Natural killer cell treated with Interleukin-12 subunit alpha and Interleukin-12 subunit beta and Interleukin-15 and Interleukin-18, amount 100 ng/mL, for 72 hours (primary cell): ENCODE measurements around the gene DNLZ. TPM values are rescaled to one million over a fixed set of nuclear protein-coding genes. Genes with fewer than 3 reads are reported as not detected.

Experiments used
- ATAC-seq, 2 donors: fragments of 150-1000 bp; cut with Tn5 transposase in 1 of 2; sonication (Bioruptor Pico), chemical (Tn5 transposase) in 1 of 2; 2 replicates each; pipeline ENCODE4 v1.10.0; 2021
- DNase-seq: peaks from one replicate; pipeline ENCODE4 v3.0.0; 2022; ENCODE audit warnings: low spot score
- H3K27ac Mint-ChIP-seq, 2 donors: 1 replicate in 1 of 2; 2 replicates in 1 of 2; pipeline ENCODE4 v1.8.0; 2022; ENCODE audit warnings: mixed read lengths in 2 of 2, mild to moderate bottlenecking in 1 of 2, moderate library complexity in 1 of 2
- H3K27me3 Mint-ChIP-seq, 2 donors: 1 replicate in 1 of 2; 2 replicates in 1 of 2; pipeline ENCODE4 v1.8.0; 2022; ENCODE audit warnings: mixed read lengths in 2 of 2
- H3K36me3 Mint-ChIP-seq: one replicate; pipeline ENCODE4 v1.8.0; 2022; ENCODE audit warnings: mixed read lengths
- H3K4me1 Mint-ChIP-seq, 2 donors: 1 replicate in 1 of 2; 2 replicates in 1 of 2; pipeline ENCODE4 v1.8.0; 2022; ENCODE audit warnings: low read depth in 2 of 2, mixed read lengths in 2 of 2, mild to moderate bottlenecking in 1 of 2
- H3K4me3 Mint-ChIP-seq: one replicate; pipeline ENCODE4 v1.8.0; 2022; ENCODE audit warnings: mixed read lengths
- H3K9me3 Mint-ChIP-seq: 2 replicates; pipeline ENCODE4 v1.8.0; 2022; ENCODE audit warnings: mixed read lengths
- total RNA-seq, 2 donors: library from RNA; stranded (reverse); gene quantifications; one replicate each; pipeline ENCODE4 v1.2.3, GENCODE V29; 2022

Gene DNLZ
- total RNA-seq, 2 donors from 2014 or later = 30.0 to 41.2 TPM

DNA sequence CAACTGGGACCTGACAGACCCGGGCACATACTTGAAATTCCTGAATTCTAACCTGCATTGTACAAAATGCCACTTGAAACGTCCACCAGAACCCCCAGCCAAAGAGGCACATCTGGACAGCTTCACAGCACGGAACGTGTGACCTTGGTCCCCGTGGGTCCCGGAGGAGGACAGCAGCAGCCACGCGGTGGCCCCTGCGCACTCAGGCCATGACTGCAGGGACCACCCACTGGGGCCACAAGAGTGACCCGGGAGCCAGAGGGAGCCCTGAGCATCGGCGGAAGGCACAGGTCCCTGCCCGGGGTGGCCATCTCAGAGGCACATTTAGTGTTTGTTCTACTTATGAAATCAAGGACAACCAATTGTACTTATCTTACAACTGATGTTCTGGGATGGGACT is 38.5 kb upstream of the DNLZ start:
- DNase-seq = no peak
- Mint-ChIP-seq H3K9me3 (no peaks in the 10 kb centered on the region), H3K4me1 (peaks cover 39 to 42% of the 10 kb centered on the region in 2 donors), H3K27ac (peak overlapping the region in 1 of 2 donors; percentile 55), H3K4me3 (peak overlapping the region; percentile 41), H3K27me3 (no peaks in the 10 kb centered on the region), H3K36me3 (no peaks in the 10 kb centered on the region)
- no peak for ATAC-seq

DNA sequence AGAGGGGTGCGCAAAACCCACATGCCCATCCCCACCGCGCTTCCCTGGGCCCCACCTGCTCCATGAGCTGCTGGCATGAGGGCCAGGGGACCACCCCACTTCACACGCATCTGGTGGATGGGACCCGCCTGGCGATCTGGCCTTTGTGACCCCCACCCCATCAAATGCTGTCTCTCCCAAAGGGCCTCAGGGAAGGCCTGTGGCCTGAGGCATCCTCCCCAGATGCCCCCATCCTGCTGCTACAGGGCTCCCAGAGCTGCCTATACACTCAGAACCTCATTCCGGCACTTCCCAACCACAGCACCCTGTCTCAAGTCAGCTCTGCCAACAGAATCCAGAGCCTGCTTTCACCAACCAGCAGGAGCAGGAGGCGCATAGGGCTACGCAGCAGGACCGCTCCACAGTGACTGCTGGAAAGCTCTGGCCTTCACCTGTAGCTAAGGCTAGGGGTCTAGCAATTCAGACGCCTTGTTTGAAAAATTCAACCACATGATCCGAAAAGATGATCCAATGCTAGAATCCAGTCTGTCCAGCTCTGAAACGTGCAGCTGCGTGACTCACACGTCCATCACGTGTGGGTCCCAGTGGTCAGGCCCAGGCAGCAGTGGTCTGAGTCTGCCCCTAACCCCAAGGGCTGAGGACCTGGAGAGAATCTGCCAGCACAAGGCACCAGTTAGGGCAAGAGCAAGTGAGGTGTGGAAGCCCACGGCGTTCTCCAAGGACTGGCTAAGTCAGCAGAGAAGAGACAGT is 37.8 kb upstream of the DNLZ start:
- H3K27me3 Mint-ChIP-seq = no peaks in the 10 kb centered on the region
- H3K4me1 Mint-ChIP-seq = peaks cover 39 to 45% of the 10 kb centered on the region in 2 donors
- peak overlapping the region; percentile 57 for H3K4me3 Mint-ChIP-seq
- H3K36me3 Mint-ChIP-seq = no peaks in the 10 kb centered on the region
- DNase-seq (no peak), ATAC-seq (no peak)
- no peaks in the 10 kb centered on the region for H3K9me3 Mint-ChIP-seq
- peak overlapping the region; percentile 55 to 73 for H3K27ac Mint-ChIP-seq

DNA sequence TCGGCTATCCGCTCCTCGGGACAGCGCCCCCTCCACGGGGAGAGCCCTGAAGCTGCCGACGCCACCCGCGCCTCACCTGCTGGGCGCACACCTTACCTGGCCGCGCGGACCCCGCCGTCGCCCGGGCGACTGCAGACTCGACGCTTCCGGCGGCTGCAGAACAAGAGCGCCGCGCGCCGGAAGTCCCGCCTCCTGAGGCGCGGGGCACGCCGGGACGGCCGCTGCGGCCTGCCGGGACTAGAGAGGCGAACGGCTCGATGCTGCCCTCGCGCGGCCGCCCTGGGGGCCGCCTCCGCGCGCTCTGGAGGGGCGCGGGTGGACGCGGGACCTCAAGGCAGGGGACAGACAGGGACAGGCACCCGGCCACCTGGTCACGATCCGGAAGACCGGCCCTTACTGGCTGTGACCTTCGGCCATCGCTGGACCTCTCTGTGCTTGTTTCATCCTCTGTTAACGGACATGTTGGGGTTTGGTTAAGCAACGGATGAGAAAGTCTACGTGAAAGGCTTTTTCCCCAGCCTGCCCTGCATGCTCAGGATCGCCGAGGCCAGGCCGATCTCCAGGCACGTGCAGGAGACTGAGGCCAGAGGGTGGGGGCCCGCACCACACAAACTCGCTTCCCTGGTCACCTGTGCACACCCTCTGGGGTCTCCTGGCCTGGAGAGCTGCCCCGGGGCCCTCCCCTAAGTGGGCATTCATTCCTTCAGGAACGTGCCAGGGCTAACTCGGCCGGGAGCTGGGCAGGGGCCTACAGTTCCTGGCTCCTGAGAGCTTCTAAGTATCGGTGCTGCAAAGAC is 36.7 kb upstream of the DNLZ start, which contains the start of gene SNAPC4:
SNAPC4 (minus strand) TSS at position 133 of the 797 bp plus-strand sequence. CDS start 1,742 bp downstream, outside the sequence.
- H3K9me3 Mint-ChIP-seq = no peaks in the 10 kb centered on the region
- DNase-seq = peak; percentile 90
- peak; percentile 87 to 92 for ATAC-seq
- H3K27me3 Mint-ChIP-seq = no peaks in the 10 kb centered on the region
- peaks cover 38 to 43% of the 10 kb centered on the region in 2 donors for H3K4me1 Mint-ChIP-seq
- peak within 1 kb of the TSS; percentile 89 for H3K4me3 Mint-ChIP-seq
- H3K27ac Mint-ChIP-seq = peak within 1 kb of the TSS in 1 of 2 donors; percentile 56
- no peaks in the 10 kb centered on the region for H3K36me3 Mint-ChIP-seq

DNA sequence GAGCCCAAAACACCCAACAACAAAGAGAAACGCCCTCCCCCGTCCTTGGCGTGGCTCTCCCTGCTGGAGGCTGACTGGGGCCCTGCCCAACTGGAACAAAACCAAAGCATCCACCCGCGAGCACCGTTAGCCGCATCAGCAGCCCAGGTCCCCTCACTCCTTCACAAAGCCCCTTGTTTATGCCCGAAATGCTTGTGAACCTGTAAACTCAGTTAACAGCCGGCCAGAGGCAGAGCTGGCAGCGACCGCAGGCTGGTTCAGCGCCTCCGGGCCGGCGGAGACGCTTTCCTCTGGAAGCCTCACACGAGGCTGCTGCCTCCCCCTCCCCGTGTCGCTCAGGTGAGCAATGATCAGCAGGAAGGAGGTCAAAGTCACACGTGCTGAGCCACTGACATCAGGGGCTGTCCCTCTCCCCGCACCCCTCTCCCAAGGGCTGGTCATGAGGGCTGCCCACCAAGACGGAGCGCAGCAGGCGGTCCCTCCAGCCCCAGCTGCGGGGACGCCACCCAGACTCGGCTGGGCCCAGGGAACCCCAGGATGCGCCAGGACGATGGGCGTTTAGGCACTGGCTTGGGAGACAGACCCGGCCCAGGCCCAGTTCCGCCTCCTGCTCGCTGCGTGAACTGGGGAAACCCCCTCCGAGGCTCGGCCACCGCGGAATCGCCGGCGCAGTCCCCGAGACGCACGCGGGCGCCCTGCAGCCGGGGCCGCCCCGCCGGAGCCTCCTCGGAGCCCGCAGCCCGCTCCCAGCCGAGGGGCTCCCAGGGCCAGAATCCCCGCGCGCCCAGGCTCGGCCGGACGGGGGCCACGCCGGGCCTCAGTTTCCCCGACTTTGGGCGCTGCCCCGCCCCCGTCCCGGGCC is 35.9 kb upstream of the DNLZ start:
- peak overlapping the region; percentile 89 for H3K4me3 Mint-ChIP-seq
- no peak for DNase-seq
- peak overlapping the region in 1 of 2 donors; percentile 56 for H3K27ac Mint-ChIP-seq
- H3K4me1 Mint-ChIP-seq = peaks cover 30 to 34% of the 10 kb centered on the region in 2 donors
- peak; percentile 55 to 60 for ATAC-seq
- no peaks in the 10 kb centered on the region for H3K36me3 Mint-ChIP-seq
- H3K9me3 Mint-ChIP-seq = no peaks in the 10 kb centered on the region
- H3K27me3 Mint-ChIP-seq = no peaks in the 10 kb centered on the region

DNA sequence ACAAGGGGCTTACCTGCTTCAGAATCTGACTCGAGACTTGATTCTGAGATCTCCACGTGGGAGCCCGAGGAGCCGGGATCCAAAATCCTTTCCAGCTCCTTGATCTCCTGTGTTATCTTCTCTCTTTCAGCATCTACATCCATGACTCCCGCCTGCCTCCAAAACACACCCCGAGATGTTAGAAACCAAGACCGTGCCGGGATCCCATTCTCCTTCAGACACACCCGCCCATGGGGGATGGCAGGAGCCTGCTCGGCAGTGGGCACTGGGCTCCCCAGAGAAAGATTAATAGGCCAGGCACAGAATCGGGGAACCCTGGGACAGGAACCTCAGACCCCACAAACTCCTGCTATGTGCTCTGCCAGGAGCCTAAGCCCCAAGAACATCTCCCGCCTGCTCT is 34.7 kb upstream of the DNLZ start:
- Mint-ChIP-seq H3K9me3 (no peaks in the 10 kb centered on the region), H3K36me3 (no peaks in the 10 kb centered on the region), H3K4me1 (peaks cover 22 to 24% of the 10 kb centered on the region in 2 donors), H3K27ac (peak overlapping the region in 1 of 2 donors; percentile 56), H3K4me3 (peak overlapping the region; percentile 89), H3K27me3 (no peaks in the 10 kb centered on the region)
- DNase-seq = no peak
- no peak for ATAC-seq

DNA sequence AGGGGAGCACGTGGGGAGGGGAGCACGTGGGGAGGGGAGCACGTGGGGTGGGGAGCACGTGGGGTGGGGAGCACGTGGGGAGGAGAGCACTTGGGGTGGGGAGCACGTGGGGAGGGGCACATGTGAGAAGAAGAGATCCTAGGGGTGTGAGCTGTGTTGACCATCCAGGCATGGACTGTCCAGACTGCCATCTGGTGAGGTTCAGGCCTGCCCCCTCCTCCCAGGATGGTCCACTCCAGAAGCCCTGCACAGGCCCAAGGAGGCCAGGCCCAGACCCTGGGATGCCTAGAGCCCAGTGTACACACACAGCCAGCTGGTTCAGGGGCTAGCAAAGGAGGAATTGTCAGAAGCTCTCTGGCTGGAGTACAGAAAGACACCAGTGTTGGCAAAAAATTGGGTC is 34.1 kb upstream of the DNLZ start:
- Mint-ChIP-seq H3K27me3 (no peaks in the 10 kb centered on the region), H3K4me3 (no peak overlapping the region), H3K36me3 (no peaks in the 10 kb centered on the region), H3K4me1 (peaks cover 22 to 23% of the 10 kb centered on the region in 2 donors), H3K27ac (no peak overlapping the region), H3K9me3 (no peaks in the 10 kb centered on the region)
- ATAC-seq (no peak), DNase-seq (no peak)

DNA sequence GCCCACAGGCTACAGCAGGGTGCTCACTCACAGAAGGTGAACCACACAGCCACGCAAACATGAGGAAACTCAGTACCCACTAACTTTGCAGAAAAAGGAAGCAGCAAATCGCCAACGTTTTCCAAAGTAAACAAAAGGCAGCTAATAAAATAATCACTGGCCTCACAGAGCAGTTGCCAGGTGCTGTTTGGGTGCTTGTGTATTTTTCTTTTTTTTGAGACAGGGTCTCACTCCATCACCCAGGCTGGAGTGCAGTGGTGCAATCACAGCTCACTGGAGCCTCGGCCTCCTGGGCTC is 32.6 kb upstream of the DNLZ start:
- H3K36me3 Mint-ChIP-seq = peaks cover 5% of the 10 kb centered on the region
- H3K4me1 Mint-ChIP-seq = peaks cover 15 to 16% of the 10 kb centered on the region in 2 donors
- no peak overlapping the region for H3K4me3 Mint-ChIP-seq
- DNase-seq (no peak), ATAC-seq (no peak)
- H3K9me3 Mint-ChIP-seq = no peaks in the 10 kb centered on the region
- H3K27me3 Mint-ChIP-seq = no peaks in the 10 kb centered on the region
- no peak overlapping the region for H3K27ac Mint-ChIP-seq

DNA sequence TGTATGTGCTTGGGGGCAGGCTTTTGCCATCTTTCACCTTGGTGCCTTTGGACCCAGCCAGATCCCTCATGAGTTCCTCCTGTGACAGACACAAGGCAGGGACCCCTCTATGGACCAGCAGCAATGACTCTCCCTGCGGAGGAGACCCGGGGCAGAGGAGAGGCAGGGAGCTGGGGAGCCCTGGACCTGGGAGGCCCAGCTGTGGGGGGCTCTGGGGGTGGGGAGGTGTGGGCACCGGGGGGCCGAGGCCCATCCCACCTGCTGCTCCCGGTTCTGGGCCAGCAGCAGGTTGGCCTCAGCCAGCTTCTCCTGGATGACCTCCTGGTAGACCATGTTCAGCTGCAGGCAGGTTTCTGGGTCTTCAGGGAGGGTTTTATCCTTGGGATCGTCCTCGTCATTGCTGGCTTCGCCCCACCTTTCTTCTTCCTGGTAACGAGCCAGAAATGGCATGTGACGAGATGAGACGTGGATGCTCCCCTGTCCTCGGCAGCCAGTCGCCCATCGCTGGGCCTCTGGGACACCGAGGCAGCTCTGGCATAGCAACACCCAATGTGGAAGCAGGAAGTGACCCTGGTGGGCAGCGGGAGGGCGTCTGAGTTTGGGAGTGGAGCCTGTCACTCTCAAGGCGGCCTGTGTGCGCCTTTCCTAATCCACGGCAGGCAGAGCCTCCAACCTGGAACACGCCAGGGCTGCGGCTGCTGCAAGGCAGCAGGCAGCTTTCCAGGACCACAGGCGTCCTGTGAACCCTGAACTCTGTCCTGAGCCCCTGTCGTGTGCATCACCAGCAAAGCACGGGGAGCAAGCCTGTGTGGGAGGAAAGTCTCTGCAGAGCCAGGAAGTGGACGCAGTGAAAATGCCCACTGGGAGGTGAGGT is 32.0 kb upstream of the DNLZ start:
- no peak for DNase-seq
- Mint-ChIP-seq H3K27me3 (no peaks in the 10 kb centered on the region), H3K4me1 (peaks cover 13% of the 10 kb centered on the region in 2 donors), H3K9me3 (no peaks in the 10 kb centered on the region), H3K4me3 (no peak overlapping the region), H3K36me3 (peaks cover 6% of the 10 kb centered on the region), H3K27ac (no peak overlapping the region)
- ATAC-seq = no peak

DNA sequence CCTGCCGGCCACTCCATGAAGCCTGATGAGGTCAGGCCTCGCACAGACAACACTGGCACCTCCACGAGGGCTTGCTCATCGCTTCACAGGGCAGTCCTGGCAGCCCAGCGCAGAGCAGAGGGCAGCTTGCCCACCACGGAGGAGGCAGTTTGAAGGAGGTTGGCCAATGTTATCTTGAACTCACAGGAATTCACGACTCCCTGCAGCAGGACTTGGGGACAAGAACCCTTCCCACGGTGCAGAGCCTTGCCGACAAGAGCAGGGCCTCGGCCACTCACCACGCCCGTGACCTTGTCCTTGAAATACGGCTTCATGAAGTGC is 31.4 kb upstream of the DNLZ start:
- Mint-ChIP-seq H3K36me3 (peaks cover 8% of the 10 kb centered on the region), H3K27me3 (no peaks in the 10 kb centered on the region)

DNA sequence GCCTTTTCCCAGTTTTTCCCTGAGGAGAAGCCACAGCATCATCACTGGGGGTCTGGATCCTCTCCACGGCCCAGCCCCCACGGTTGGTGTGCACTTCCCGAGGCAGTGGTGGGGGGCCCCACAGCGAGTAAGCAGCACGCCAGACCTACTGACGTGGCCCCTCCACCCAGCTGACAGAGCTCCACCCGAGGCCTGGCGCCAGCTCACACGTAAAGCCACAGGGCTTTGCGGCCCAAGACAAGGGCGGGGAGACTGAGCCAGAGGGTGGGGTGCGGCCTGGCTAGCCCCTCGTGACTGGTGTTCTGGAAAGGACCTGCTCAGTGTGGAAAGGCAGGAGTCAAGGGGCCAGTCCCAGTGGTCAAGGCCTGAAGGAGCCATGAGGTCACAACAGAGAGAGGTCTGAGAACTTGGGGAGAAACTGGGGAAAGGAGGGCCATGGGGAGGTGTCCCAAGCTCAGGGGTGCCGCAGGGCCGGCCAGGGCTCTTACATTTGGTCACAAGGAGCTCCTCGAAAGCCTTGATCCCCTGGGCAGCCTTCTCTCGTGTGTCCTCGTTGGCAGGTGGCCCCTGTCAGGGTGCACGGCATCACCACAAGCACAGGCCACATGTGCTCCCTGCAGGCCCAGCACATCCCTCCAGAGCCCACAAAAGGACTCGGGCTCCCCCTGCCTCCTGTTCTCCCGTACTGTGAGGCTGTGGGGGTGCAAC is 30.9 kb upstream of the DNLZ start:
- ATAC-seq (no peak), DNase-seq (no peak)
- Mint-ChIP-seq H3K36me3 (peaks cover 12% of the 10 kb centered on the region), H3K9me3 (no peaks in the 10 kb centered on the region), H3K27ac (no peak overlapping the region), H3K4me3 (no peak overlapping the region), H3K27me3 (no peaks in the 10 kb centered on the region), H3K4me1 (peaks cover 12 to 13% of the 10 kb centered on the region in 2 donors)

More for the DNA sequence above, 31.4 kb upstream of the DNLZ start:
- H3K4me1 Mint-ChIP-seq = peaks cover 12 to 13% of the 10 kb centered on the region in 2 donors
- no peaks in the 10 kb centered on the region for H3K9me3 Mint-ChIP-seq
- ATAC-seq (no peak), DNase-seq (no peak)
- H3K27ac Mint-ChIP-seq = no peak overlapping the region
- no peak overlapping the region for H3K4me3 Mint-ChIP-seq

DNA sequence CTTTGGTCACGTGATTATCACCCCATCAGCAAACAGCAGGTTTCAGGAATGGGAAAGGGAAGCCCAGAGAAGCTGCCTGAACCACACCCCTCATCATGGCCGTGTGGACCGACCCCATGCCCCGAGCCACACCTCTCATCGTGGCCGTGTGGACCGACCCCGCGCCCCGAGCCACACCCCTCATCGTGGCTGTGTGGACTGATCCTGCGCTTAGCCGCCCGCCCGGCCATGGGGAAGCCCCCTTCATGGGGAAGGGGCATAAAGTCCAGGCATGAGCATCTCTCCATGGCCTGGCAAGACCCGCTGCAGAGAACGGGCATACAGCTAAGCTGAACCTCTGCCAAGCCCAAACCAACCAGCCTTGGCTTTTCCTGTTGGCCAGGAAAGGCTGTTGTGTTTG is 30.0 kb upstream of the DNLZ start:
- Mint-ChIP-seq H3K27ac (no peak overlapping the region), H3K4me3 (no peak overlapping the region), H3K27me3 (no peaks in the 10 kb centered on the region)

DNA sequence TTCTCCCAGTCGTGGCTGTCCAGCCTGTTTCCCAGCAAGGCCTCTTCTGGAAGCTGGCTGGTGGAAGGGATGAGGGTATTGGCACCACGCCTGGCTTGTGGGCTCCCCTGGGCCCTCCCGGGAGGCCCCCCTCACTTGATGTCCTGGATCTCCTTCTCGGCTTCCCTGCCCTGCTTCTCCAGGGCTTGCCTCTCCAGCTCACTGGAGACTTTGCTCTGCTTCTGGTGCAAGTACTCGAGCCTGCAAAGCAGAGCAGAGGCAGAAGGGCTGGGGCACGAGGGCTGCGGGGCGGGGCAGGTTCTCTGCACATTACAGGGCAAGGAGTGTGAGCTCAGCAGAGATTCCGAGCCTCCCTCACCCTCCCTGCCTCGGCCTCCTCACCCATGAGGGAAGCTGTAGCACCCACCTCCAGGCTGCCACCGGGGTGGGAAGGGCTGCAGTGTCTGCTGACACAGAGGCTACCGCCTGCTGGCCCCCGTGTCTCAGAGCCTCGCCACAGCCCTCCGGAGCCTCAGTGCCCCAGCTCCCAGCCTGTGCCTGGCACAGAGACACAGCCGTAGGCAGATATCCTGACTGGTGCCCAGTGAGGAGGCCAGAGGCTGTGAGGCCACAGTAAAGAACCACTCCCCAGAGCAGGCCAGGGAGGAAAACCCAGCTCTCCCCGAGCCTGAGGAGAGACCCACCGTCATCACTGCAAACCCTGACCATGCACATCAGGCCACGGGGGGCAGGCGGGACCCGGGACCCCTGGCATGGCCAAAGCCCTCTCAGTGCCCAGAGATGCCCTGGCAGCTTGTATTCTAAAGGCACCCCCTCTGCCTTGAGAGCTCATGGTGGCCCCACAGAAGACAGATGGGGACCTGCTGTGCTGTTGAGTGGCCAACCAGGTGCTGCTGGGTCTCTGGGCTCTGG is 29.2 kb upstream of the DNLZ start:
- DNase-seq = no peak
- Mint-ChIP-seq H3K36me3 (peaks cover 12% of the 10 kb centered on the region), H3K4me1 (peaks cover 0 to 4% of the 10 kb centered on the region in 2 donors)

More for the DNA sequence above, 30.0 kb upstream of the DNLZ start:
- Mint-ChIP-seq H3K4me1 (peaks cover 4% of the 10 kb centered on the region in 2 donors), H3K36me3 (peaks cover 12% of the 10 kb centered on the region), H3K9me3 (no peaks in the 10 kb centered on the region)
- ATAC-seq = no peak
- DNase-seq = no peak

More for the DNA sequence above, 29.2 kb upstream of the DNLZ start:
- peak in 1 of 2 donors; percentile 26 for ATAC-seq
- Mint-ChIP-seq H3K9me3 (no peaks in the 10 kb centered on the region), H3K4me3 (no peak overlapping the region), H3K27ac (no peak overlapping the region), H3K27me3 (no peaks in the 10 kb centered on the region)
